Inflammatory macrophage (primary cell): ENCODE data around the gene CCL21.
A peak's percentile ranks its signal among the peaks of the same experiment; 100 is the strongest.
"Not testable (repeated sequence)": the region's sequence is repeated elsewhere in the genome, so short reads cannot be mapped to it uniquely, and the experiment has no call there.

Experiments
- DNase-seq, 2 donors: peaks; one replicate each; pipeline ENCODE4 v3.0.0-alpha.2; 2020 to 2022
- total RNA-seq, 18 experiments: gene quantifications; one replicate each; lab custom pipeline; 2026; ENCODE audit warnings: mixed read lengths in 6 of 18, inconsistent platforms in 2 of 18; lab: John Stamatoyannopoulos, UW

Gene CCL21
- total RNA-seq = 0 to 0.07 (median 0) reads per million in 18 experiments

DNA sequence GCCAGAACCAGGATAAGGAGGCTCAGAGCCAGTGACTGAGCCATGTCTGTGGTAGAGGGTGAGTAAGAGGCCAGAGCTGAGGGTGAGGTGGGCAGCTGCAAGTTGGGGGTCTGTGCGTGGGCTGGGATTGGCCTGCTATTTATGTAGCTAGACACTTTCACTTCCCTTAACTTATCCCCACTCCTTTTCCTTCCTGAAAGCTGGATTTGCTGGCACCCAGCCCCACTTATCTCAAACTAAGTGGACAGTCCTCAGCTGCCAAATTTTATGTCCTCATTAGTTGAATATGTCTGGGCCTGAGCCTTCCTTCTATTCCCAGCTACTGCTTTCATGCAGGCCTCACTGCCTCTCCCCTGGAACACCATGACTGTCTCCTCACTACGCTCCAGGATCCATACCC lies at the start of gene CCL21:
Gene CCL21, minus strand, starts transcription at position 114 of the 400 bp plus-strand sequence. Its CDS starts 70 bp downstream, at position 44.
- DNase-seq = peak; percentile 42 to 57

GRCh38 chr9:34759432-34760134 lies 49.6 kb upstream of the CCL21 start:
- no peak for DNase-seq

- not testable (repeated sequence) for DNase-seq
Observed at GRCh38 chr9:34750320-34750719, 40.4 kb upstream of the CCL21 start.

- no peak for DNase-seq
Observed at GRCh38 chr9:34746526-34746925, 36.6 kb upstream of the CCL21 start.

DNA sequence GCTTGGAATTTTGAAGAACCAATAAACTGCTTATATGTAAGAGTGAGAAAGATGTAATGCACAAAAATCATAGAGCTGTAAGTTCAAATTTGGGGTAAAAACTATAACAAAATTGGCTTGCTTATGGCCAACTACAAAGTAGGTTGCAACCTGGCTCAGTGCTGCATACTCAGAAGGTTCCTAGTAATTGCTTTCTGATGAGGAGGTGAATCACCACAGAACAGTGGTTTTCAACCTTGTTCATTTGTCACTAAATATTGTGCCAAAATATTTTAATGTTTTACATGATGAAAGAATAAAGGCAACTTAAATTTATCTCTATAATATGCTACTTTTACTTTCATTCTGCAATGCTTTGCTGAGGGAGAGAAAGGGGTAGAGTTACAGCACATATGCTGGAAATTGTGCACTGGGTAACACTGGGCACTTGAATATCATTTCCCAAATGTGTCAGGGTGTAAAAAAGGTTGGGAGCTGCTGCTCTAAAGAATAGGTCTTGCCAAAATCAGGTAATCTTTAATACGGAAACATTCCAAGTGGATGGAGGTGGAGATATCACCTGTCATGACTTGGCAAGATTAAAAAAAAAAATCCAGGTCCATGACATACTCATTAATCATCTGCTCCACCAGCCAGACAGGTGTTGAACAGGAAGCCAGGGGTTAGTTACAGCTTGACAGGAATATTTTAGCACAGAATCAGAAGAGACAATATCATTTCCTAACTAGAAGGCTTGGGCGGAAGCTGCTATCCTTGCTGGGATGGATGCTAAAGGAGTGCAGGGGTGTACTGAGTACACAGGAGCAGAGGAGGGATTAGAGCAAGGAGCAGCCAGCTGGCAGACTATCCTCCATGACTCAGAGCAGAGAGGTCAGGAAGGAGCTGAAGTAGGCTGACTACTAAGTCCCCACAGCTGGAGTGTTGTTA lies 34.6 kb upstream of the CCL21 start:
- no peak for DNase-seq

- DNase-seq = no peak
Observed at GRCh38 chr9:34742710-34743109, 32.8 kb upstream of the CCL21 start.

- peak in 1 of 2 donors; percentile 3 for DNase-seq
Observed at GRCh38 chr9:34741628-34742027, 31.7 kb upstream of the CCL21 start.

GRCh38 chr9:34740176-34740575 lies 30.2 kb upstream of the CCL21 start:
- DNase-seq = not testable (repeated sequence)

GRCh38 chr9:34737677-34738260 lies 27.8 kb upstream of the CCL21 start:
- DNase-seq = no peak

- no peak for DNase-seq
Observed at GRCh38 chr9:34734720-34735119, 24.8 kb upstream of the CCL21 start.

DNA sequence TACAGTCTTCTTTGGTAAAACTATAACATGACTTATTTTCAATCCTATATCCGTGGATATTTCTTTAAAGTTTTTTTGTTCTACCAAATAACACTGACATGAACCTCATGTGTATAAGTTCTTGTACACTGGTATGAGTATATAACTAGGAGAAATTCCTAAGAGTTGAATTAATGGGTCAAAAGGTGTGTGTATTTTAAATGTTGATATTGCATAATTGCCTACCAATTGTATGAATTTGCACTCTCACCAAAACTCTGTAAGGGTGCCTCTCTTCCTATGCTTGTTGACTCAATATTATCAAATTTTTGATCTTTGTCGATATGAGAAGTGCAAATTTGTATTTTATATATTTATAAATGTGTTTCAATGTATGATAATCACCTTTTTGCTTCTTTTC lies 22.9 kb upstream of the CCL21 start:
- DNase-seq = no peak

GRCh38 chr9:34732478-34732877 lies 22.5 kb upstream of the CCL21 start:
- no peak for DNase-seq

DNA sequence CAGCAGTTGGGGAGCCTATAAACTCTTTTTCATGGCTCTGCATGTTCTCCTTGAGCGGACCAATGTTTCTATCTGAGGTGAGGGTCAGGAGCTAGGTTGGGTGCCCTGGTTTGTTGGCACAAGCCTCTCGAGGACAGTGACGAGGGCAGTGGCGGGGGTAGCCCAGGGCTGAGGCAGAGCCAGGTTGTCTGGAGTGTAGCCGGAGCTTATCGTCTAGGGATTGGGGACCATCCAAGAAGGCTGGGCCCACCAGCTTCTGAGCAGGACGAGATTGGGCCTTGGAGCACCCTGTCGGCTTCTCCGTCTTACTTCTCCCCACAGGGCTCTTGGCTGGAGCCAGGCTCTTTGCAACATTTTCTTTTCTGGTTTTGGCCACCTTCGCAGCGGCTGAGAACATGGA lies 13.2 kb upstream of the CCL21 start:
- no peak for DNase-seq

GRCh38 chr9:34719769-34720025 lies 9.8 kb upstream of the CCL21 start:
- not testable (repeated sequence) for DNase-seq

DNA sequence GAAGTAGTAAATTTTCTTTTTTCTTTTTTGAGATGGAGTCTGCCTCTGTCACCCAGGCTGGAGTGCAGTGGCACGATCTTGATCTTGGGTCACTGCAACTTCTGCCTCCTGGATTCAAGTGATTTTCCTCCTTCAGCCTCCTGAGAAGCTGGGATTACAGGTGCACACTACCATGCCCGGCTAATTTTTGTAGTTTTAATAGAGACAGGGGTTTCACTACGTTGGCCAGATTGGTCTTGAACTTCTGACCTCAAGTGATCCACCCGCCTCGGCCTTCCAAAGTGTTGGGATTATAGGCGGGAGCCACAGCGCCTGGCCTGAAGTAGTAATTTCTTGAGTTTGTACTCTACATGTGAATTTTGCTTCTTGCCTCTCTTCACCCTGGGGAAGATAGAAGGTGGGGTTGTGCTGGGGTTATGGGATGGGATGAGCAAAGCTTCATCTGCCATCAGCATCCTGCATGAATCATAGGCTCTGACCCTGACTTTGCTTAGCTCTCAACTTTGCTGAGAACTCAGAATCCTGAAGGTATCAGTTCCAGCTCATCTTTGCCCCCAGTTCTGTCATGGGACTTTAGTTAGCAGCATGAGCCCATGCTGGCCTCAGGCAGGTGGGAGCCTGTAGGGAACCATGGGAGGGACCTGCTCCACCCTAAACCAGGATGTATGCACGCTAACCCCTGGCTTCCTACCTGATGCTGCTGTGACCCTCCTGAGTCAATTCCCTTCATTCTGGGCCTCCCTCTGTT lies 9.3 kb upstream of the CCL21 start:
- DNase-seq = no peak

DNA sequence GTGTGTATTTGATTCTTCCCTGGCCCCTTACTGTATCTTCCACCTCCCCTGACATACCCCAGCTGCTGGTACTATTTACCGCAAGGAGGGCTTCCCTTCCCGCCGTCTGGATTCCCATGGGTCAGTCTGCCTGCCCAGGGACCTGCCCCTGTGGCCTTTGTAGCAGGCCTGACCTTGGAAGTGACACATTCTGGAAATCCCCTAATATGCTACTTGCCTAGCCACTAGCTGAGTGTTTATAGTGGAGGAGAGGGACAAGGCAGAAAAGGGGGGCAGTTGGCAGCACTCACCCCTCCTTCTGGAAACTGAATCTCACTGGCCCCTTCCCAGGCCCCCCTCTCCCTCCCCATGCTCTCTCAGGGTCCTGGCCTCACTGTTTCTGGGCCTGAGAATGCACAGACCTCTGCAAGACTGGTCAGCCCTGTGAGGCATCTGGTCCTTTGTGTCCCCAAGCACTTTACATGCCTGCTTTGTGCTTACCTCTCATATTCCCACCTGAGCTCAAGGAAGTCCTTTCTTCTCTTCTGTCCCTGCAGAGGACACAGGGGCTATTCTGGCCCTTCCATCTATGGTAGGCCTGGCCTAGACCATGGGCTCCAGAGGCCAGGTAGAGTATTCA lies 8.2 kb upstream of the CCL21 start:
- DNase-seq = no peak

GRCh38 chr9:34716711-34717110 lies 6.8 kb upstream of the CCL21 start:
- DNase-seq = no peak

GRCh38 chr9:34715639-34716215 lies 5.8 kb upstream of the CCL21 start:
- DNase-seq = no peak

DNA sequence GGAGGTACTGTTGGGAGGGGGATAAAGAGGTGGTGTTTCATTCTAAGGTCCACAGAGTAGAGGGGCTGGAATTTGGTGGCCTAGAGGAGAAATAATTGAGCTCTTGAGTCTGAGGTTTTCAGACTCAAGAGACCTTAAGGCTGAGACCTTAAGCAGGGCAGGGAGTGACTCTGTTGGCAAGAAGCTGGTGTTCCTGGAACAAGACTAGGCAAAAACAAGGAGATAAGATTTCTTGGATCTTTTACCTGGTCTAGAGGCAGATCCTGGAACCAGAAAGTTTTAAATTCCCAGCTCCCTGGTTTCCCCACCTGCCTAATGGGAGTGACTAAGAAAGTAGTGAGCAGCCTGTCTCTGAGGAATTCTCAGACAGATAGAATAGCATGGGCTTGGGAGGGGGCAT lies 4.1 kb upstream of the CCL21 start:
- DNase-seq = no peak

DNA sequence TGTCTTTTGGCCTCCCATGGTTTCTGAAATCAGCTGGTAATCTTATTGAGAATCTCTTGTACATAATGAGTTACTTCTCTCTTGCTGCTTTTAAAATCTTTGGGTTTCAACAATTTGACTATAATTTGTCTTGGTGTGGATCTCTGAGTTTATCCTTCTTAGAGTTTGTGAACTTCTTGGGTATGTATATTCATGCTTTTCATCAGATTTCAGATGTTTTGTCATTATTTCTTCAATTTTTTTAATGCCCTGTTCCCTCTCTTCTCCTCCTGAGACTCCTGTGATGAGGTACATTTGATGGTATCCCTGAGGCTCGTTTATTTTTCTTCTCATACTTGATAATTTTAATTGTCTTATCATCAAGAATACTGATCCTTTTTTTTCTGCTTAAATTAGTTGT lies 2.2 kb upstream of the CCL21 start:
- DNase-seq = no peak

DNA sequence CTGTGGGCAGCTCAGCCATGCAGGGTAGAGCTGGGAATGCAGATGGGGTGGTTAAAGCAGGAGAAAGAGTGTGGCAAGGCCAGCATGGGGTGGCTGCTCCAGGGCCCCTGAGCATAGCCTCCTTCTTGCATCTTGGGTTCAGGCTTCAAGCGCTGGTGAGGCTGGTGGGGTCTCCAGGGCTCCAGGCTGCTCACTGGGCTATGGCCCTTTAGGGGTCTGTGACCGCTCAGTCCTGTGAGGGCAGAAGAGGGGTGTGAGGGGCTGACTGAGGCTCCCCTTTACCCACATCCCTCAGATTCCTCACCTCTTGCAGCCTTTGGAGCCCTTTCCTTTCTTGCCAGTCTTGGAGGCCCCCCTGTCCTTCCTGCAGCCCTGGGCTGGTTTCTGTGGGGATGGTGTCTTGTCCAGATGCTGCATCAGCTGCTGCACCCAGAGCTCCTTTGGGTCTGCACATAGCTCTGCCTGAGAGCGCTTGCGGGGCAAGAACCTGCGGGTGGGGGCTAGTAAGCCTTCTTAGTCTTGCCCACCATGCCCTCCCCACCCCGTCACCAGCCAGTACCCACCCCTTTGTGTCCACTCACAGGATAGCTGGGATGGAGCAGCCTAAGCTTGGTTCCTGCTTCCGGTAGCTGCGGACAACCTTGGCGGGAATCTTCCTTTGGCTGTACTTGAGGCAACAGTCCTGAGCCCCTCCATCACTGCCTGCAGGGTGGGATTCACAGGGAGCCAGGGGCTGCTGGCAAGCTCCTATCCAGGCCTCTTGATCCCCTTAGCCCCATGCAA lies 549 bp downstream of the CCL21 start:
- DNase-seq = no peak
